ENCODE data around the gene RPP21.
"Not testable (repeated sequence)": the region's sequence is repeated elsewhere in the genome, so short reads cannot be mapped to it uniquely, and the experiment has no call there.

The RPP21 gene

GRCh38 chr6:30369280-30369679 is 24.3 kb downstream of the RPP21 start:
- DNase-seq (ENCODE audit: insufficient read length, low spot score); FAIRE-seq: not testable (repeated sequence)

GRCh38 chr6:30378290-30378937 is 33.5 kb downstream of the RPP21 start:
- FAIRE-seq = no peak
- DNase-seq (ENCODE audit: insufficient read length, low spot score) = no peak

GRCh38 chr6:30380464-30380863 is 35.5 kb downstream of the RPP21 start:
- no peak for FAIRE-seq

GRCh38 chr6:30386166-30386565 is 41.2 kb downstream of the RPP21 start:
- DNase-seq (ENCODE audit: insufficient read length, low spot score) (no peak), FAIRE-seq (no peak)

More at GRCh38 chr6:30380464-30380863, 35.5 kb downstream of the RPP21 start:
- no peak for DNase-seq (ENCODE audit: insufficient read length, low spot score)

GRCh38 chr6:30391240-30391639 is 46.3 kb downstream of the RPP21 start:
- no peak for DNase-seq (ENCODE audit: insufficient read length, low spot score)
- no peak for FAIRE-seq

GRCh38 chr6:30394139-30394538 is 49.2 kb downstream of the RPP21 start:
- no peak for DNase-seq (ENCODE audit: insufficient read length, low spot score)
- no peak for FAIRE-seq

All from GM19239 (cell line).